A549 (cell line): ENCODE results near the gene PREX1.

Experiments
- BCL3 ChIP-seq: fragments of >200 bp; sonication (Bioruptor Twin); formaldehyde crosslinking; IDR thresholded peaks from 3 replicates; pipeline ENCODE4 v1.6.1; 2016
- CTCF ChIP-seq: fragments of >200 bp; sonication (Bioruptor Twin); formaldehyde crosslinking; IDR thresholded peaks from 3 replicates; pipeline ENCODE4 v1.5.1; 2016
- POLR2A ChIP-seq: IDR thresholded peaks from 2 replicates; pipeline ENCODE4 v1.6.1; 2012; ENCODE audit warnings: mild to moderate bottlenecking, low read length
- RAD21 ChIP-seq, 2 experiments: fragments of >200 bp in 1 of 2; sonication (Bioruptor Twin) in 1 of 2; formaldehyde crosslinking in 1 of 2; IDR thresholded peaks in 1 of 2; conservative IDR thresholded peaks in 1 of 2; 2 replicates in 1 of 2; 3 replicates in 1 of 2; pipeline ENCODE4 v1.6.1; 2012 to 2018; ENCODE audit warnings: inconsistent platforms in 1 of 2
- RFX5 ChIP-seq: fragments of 450-650 bp; IDR thresholded peaks from 2 replicates; pipeline ENCODE4 v1.7.1; 2014; ENCODE audit warnings: antibody characterized with exemption, mild to moderate bottlenecking, moderate library complexity
- TP53 ChIP-seq: fragments of 250-450 bp; sonication (Bioruptor Pico); IDR thresholded peaks from 2 replicates; pipeline ENCODE4 v1.5.0; 2021; ENCODE audit warnings: mild to moderate bottlenecking, moderate library complexity

GRCh38 chr20:48639899-48640298 lies 187.9 kb downstream of the PREX1 start:
- no peak for TF ChIP-seq CTCF
- no peak for TF ChIP-seq RAD21 (conservative IDR thresholded peaks at IDR 0.05 in 1 of 2, IDR thresholded peaks at IDR 0.05 in 1 of 2)
- TF ChIP-seq POLR2A: no peak
- no peak for TF ChIP-seq TP53 (CRISPR knock-in tag)
- TF ChIP-seq BCL3: no peak
- TF ChIP-seq RFX5: no peak
